HG03064 (cell line): Measurements from ENCODE around the gene SLC16A2.

ENCODE experiments used
- ATAC-seq: cut with Tn5 transposase; IDR thresholded peaks from one replicate; pipeline ENCODE4 v1.9.1; 2021; ENCODE audit warnings: low read depth; ENCODE audit not compliant: unreplicated experiment

SLC16A2 gene

GRCh38 chrX:74535086-74535407 lies 113.8 kb downstream of the SLC16A2 start:
- ATAC-seq: no peak

- ATAC-seq: no peak
These were observed 114.3 kb downstream of the SLC16A2 start for GRCh38 chrX:74535408-74536151.

- ATAC-seq: no peak
These were observed 115.0 kb downstream of the SLC16A2 start for GRCh38 chrX:74536152-74536831.

- ATAC-seq: no peak
These were observed 115.6 kb downstream of the SLC16A2 start for GRCh38 chrX:74536832-74537371.

GRCh38 chrX:74540635-74541249 lies 119.4 kb downstream of the SLC16A2 start:
- no peak for ATAC-seq

GRCh38 chrX:74545880-74546523 lies 124.7 kb downstream of the SLC16A2 start:
- no peak for ATAC-seq

GRCh38 chrX:74546984-74547383 lies 125.7 kb downstream of the SLC16A2 start:
- ATAC-seq: no peak

- peak; percentile 87 for ATAC-seq
These were observed 129.1 kb downstream of the SLC16A2 start for GRCh38 chrX:74550295-74550802.

- ATAC-seq: no peak
These were observed 130.6 kb downstream of the SLC16A2 start for GRCh38 chrX:74551934-74552333.

- no peak for ATAC-seq
These were observed 136.1 kb downstream of the SLC16A2 start for GRCh38 chrX:74557378-74557777.

- no peak for ATAC-seq
These were observed 156.8 kb downstream of the SLC16A2 start for GRCh38 chrX:74578137-74578536.

- no peak for ATAC-seq
These were observed 158.4 kb downstream of the SLC16A2 start for GRCh38 chrX:74579597-74580198.
